HG02588 (cell line): ENCODE results near the gene KIT.

ENCODE experiments used
- ATAC-seq: cut with Tn5 transposase; IDR thresholded peaks from one replicate; pipeline ENCODE4 v1.9.1; 2021; ENCODE audit warnings: mild to moderate bottlenecking, moderate library complexity; ENCODE audit not compliant: unreplicated experiment

The KIT gene

GRCh38 chr4:54659749-54660535, 2.2 kb downstream of the KIT start:
- no peak for ATAC-seq

- no peak for ATAC-seq
Observed at GRCh38 chr4:54660591-54660990, 2.8 kb downstream of the KIT start.

GRCh38 chr4:54661169-54661568, 3.4 kb downstream of the KIT start:
- ATAC-seq = no peak

- no peak for ATAC-seq
Observed at GRCh38 chr4:54661686-54662085, 3.9 kb downstream of the KIT start.

GRCh38 chr4:54662123-54662522, 4.4 kb downstream of the KIT start:
- ATAC-seq = no peak

GRCh38 chr4:54662901-54663585, 5.3 kb downstream of the KIT start:
- no peak for ATAC-seq

GRCh38 chr4:54664400-54664799, 6.6 kb downstream of the KIT start:
- ATAC-seq = no peak

- ATAC-seq = no peak
Observed at GRCh38 chr4:54668014-54668611, 10.4 kb downstream of the KIT start.

GRCh38 chr4:54669831-54670230, 12.1 kb downstream of the KIT start:
- ATAC-seq = no peak

GRCh38 chr4:54675721-54676461, 18.1 kb downstream of the KIT start:
- ATAC-seq = no peak

GRCh38 chr4:54676658-54677057, 18.9 kb downstream of the KIT start:
- no peak for ATAC-seq

GRCh38 chr4:54677416-54677815, 19.7 kb downstream of the KIT start:
- no peak for ATAC-seq

GRCh38 chr4:54677853-54678650, 20.3 kb downstream of the KIT start:
- ATAC-seq = no peak

GRCh38 chr4:54678826-54679225, 21.1 kb downstream of the KIT start:
- ATAC-seq = no peak

GRCh38 chr4:54679813-54680212, 22.1 kb downstream of the KIT start:
- no peak for ATAC-seq

GRCh38 chr4:54683616-54684346, 26.0 kb downstream of the KIT start:
- peak; percentile 54 for ATAC-seq

- ATAC-seq = no peak
Observed at GRCh38 chr4:54685810-54686209, 28.1 kb downstream of the KIT start.

- no peak for ATAC-seq
Observed at GRCh38 chr4:54687887-54688841, 30.4 kb downstream of the KIT start.

- no peak for ATAC-seq
Observed at GRCh38 chr4:54695337-54695736, 37.6 kb downstream of the KIT start.
